WTC11 (cell line): ENCODE measurements around the gene DYNC1I2.

ENCODE experiments used
- KAT7 ChIP-seq: sonication (generic); formaldehyde crosslinking; IDR thresholded peaks from 2 replicates; pipeline ENCODE4 v1.8.1; 2023; ENCODE audit warnings: missing genetic modification reagents, mild to moderate bottlenecking, borderline replicate concordance
- OVOL2 ChIP-seq: fragments of 250-450 bp; sonication (Bioruptor Pico); IDR thresholded peaks from 2 replicates; pipeline ENCODE4 v1.9.0; 2021; ENCODE audit warnings: mild to moderate bottlenecking, borderline replicate concordance
- TF ChIP-seq, protein P1 (sequence below): fragments of 200-600 bp; IDR thresholded peaks from 2 replicates; pipeline ENCODE4 v1.8.0; 2022; ENCODE audit warnings: antibody characterized with exemption
- TF ChIP-seq, protein P2 (sequence below): sonication (generic); formaldehyde crosslinking; IDR thresholded peaks from 2 replicates; pipeline ENCODE4 v1.8.1; 2023; ENCODE audit warnings: mild to moderate bottlenecking, moderate library complexity, missing genetic modification reagents
- TF ChIP-seq, protein P3 (sequence below): sonication (generic); formaldehyde crosslinking; IDR thresholded peaks from 2 replicates; pipeline ENCODE4 v1.8.1; 2023; ENCODE audit warnings: mild to moderate bottlenecking, missing genetic modification reagents, moderate library complexity
- TF ChIP-seq, protein P4 (sequence below): sonication (generic); formaldehyde crosslinking; IDR thresholded peaks from 2 replicates; pipeline ENCODE4 v1.8.0; 2022; ENCODE audit warnings: mild to moderate bottlenecking, missing genetic modification reagents
- TF ChIP-seq, protein P5 (sequence below): sonication (generic); formaldehyde crosslinking; conservative IDR thresholded peaks from 2 replicates; pipeline ENCODE4 v1.8.1; 2023; ENCODE audit warnings: mild to moderate bottlenecking, low read depth, missing genetic modification reagents, moderate library complexity

DNA sequence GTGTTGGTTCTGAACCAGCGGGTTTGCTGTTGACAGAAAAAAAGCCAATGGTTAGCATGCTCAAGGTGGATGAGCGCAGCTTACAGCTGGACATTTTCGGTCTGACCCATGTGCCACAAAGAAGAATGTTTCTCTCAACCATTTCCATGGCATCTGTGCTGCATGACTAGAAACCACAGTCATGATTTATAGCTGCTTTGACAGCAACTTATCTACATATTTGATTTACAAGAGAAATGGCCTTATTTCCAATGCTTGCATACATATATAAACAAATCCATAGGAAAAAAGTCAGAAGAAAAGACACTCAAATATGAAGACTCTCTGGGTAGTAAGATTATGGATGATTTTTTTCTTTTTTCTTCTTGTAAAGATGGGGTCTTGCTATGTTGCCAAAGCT, 98.2 kb downstream of the DYNC1I2 start:
- TF ChIP-seq, protein P1, sequence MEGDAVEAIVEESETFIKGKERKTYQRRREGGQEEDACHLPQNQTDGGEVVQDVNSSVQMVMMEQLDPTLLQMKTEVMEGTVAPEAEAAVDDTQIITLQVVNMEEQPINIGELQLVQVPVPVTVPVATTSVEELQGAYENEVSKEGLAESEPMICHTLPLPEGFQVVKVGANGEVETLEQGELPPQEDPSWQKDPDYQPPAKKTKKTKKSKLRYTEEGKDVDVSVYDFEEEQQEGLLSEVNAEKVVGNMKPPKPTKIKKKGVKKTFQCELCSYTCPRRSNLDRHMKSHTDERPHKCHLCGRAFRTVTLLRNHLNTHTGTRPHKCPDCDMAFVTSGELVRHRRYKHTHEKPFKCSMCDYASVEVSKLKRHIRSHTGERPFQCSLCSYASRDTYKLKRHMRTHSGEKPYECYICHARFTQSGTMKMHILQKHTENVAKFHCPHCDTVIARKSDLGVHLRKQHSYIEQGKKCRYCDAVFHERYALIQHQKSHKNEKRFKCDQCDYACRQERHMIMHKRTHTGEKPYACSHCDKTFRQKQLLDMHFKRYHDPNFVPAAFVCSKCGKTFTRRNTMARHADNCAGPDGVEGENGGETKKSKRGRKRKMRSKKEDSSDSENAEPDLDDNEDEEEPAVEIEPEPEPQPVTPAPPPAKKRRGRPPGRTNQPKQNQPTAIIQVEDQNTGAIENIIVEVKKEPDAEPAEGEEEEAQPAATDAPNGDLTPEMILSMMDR = no peak
- TF ChIP-seq, protein P2, sequence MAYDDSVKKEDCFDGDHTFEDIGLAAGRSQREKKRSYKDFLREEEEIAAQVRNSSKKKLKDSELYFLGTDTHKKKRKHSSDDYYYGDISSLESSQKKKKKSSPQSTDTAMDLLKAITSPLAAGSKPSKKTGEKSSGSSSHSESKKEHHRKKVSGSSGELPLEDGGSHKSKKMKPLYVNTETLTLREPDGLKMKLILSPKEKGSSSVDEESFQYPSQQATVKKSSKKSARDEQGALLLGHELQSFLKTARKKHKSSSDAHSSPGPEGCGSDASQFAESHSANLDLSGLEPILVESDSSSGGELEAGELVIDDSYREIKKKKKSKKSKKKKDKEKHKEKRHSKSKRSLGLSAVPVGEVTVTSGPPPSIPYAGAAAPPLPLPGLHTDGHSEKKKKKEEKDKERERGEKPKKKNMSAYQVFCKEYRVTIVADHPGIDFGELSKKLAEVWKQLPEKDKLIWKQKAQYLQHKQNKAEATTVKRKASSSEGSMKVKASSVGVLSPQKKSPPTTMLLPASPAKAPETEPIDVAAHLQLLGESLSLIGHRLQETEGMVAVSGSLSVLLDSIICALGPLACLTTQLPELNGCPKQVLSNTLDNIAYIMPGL = no peak
- TF ChIP-seq OVOL2 (CRISPR knock-in tag) (no peak), KAT7 (CRISPR knock-in tag) (no peak)
- TF ChIP-seq, protein P3, sequence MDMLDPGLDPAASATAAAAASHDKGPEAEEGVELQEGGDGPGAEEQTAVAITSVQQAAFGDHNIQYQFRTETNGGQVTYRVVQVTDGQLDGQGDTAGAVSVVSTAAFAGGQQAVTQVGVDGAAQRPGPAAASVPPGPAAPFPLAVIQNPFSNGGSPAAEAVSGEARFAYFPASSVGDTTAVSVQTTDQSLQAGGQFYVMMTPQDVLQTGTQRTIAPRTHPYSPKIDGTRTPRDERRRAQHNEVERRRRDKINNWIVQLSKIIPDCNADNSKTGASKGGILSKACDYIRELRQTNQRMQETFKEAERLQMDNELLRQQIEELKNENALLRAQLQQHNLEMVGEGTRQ = no peak
- TF ChIP-seq, protein P4, sequence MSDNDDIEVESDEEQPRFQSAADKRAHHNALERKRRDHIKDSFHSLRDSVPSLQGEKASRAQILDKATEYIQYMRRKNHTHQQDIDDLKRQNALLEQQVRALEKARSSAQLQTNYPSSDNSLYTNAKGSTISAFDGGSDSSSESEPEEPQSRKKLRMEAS (CRISPR knock-in tag) = no peak
- TF ChIP-seq, protein P5, sequence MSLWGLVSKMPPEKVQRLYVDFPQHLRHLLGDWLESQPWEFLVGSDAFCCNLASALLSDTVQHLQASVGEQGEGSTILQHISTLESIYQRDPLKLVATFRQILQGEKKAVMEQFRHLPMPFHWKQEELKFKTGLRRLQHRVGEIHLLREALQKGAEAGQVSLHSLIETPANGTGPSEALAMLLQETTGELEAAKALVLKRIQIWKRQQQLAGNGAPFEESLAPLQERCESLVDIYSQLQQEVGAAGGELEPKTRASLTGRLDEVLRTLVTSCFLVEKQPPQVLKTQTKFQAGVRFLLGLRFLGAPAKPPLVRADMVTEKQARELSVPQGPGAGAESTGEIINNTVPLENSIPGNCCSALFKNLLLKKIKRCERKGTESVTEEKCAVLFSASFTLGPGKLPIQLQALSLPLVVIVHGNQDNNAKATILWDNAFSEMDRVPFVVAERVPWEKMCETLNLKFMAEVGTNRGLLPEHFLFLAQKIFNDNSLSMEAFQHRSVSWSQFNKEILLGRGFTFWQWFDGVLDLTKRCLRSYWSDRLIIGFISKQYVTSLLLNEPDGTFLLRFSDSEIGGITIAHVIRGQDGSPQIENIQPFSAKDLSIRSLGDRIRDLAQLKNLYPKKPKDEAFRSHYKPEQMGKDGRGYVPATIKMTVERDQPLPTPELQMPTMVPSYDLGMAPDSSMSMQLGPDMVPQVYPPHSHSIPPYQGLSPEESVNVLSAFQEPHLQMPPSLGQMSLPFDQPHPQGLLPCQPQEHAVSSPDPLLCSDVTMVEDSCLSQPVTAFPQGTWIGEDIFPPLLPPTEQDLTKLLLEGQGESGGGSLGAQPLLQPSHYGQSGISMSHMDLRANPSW (CRISPR knock-in tag) = no peak
